Mesenchymal stem cell (in vitro differentiated cells and primary cell): ENCODE data around the gene HOXD9.

ENCODE experiments used
- DNase-seq: peaks from one replicate; pipeline ENCODE4 v3.0.0-alpha.2; 2013
- H2AFZ ChIP-seq: one replicate; pipeline ENCODE4 v1.6.1; 2013; ENCODE audit warnings: low read depth, mild to moderate bottlenecking, control low read depth, inconsistent platforms, low read length, moderate library complexity
- H2AK5ac ChIP-seq: 2 replicates; pipeline ENCODE4 v1.6.1; 2013; ENCODE audit warnings: low read length, moderate library complexity, mild to moderate bottlenecking, inconsistent platforms; ENCODE audit not compliant: severe bottlenecking
- H2BK120ac ChIP-seq: one replicate; pipeline ENCODE4 v1.6.1; 2013; ENCODE audit warnings: low read depth, mild to moderate bottlenecking, inconsistent platforms, low read length, moderate library complexity
- H2BK12ac ChIP-seq, 2 experiments: one replicate each; pipeline ENCODE4 v1.6.1; 2013; ENCODE audit warnings: inconsistent platforms in 2 of 2, low read length in 2 of 2, mild to moderate bottlenecking in 2 of 2, moderate library complexity in 2 of 2, control low read depth in 1 of 2
- H2BK15ac ChIP-seq: one replicate; pipeline ENCODE4 v1.6.1; 2013; ENCODE audit warnings: mild to moderate bottlenecking, low read depth, inconsistent platforms; ENCODE audit not compliant: poor library complexity, severe bottlenecking
- H2BK5ac ChIP-seq: 2 replicates; pipeline ENCODE4 v1.6.1; 2013; ENCODE audit warnings: low read depth, mild to moderate bottlenecking, low read length, control low read depth, inconsistent platforms; ENCODE audit not compliant: poor library complexity, severe bottlenecking
- H3K14ac ChIP-seq, 2 experiments: one replicate each; pipeline ENCODE4 v1.6.1; 2013; ENCODE audit warnings: inconsistent platforms in 2 of 2, low read length in 2 of 2, control low read depth in 1 of 2, mild to moderate bottlenecking in 1 of 2, moderate library complexity in 1 of 2
- H3K18ac ChIP-seq, 2 experiments: one replicate each; pipeline ENCODE4 v1.6.1; 2013; ENCODE audit warnings: inconsistent platforms in 2 of 2, low read length in 2 of 2, control low read depth in 1 of 2, low read depth in 1 of 2, mild to moderate bottlenecking in 1 of 2
- H3K23ac ChIP-seq, 2 experiments: one replicate each; pipeline ENCODE4 v1.6.1; 2013; ENCODE audit warnings: inconsistent platforms in 2 of 2, low read length in 2 of 2, mild to moderate bottlenecking in 2 of 2, moderate library complexity in 2 of 2, control low read depth in 1 of 2
- H3K27ac ChIP-seq: 2 replicates; pipeline ENCODE4 v1.5.1; 2013; ENCODE audit warnings: mild to moderate bottlenecking, moderate library complexity, low read length, control low read depth, inconsistent platforms; ENCODE audit not compliant: poor library complexity, severe bottlenecking
- H3K27me3 ChIP-seq, 2 experiments: 2 replicates each; pipeline versions ENCODE4 v1.6.1 to v1.7.0; 2013; ENCODE audit warnings: low read length in 2 of 2, mild to moderate bottlenecking in 2 of 2, moderate library complexity in 2 of 2, control low read depth in 1 of 2, inconsistent platforms in 1 of 2; ENCODE audit not compliant: control insufficient read depth in 1 of 2, insufficient read depth in 1 of 2
- H3K36me3 ChIP-seq, 2 experiments: 2 replicates each; pipeline versions ENCODE4 v1.6.1 to v1.7.0; 2013; ENCODE audit warnings: low read length in 2 of 2, control low read depth in 1 of 2, inconsistent platforms in 1 of 2, low read depth in 1 of 2, mild to moderate bottlenecking in 1 of 2; ENCODE audit not compliant: insufficient read depth in 2 of 2, control insufficient read depth in 1 of 2
- H3K4ac ChIP-seq, 2 experiments: one replicate each; pipeline ENCODE4 v1.6.1; 2013; ENCODE audit warnings: inconsistent platforms in 2 of 2, low read length in 2 of 2, mild to moderate bottlenecking in 2 of 2, moderate library complexity in 2 of 2, control low read depth in 1 of 2, low read depth in 1 of 2
- H3K4me1 ChIP-seq: 2 replicates; pipeline ENCODE4 v1.6.1; 2013; ENCODE audit warnings: low read depth, low read length, control low read depth; ENCODE audit not compliant: control insufficient read depth, insufficient read depth
- H3K4me2 ChIP-seq: 2 replicates; pipeline ENCODE4 v1.6.1; 2013; ENCODE audit warnings: low read length, mild to moderate bottlenecking, inconsistent platforms; ENCODE audit not compliant: poor library complexity, severe bottlenecking
- H3K4me3 ChIP-seq, 2 experiments: 2 replicates each; pipeline versions ENCODE4 v1.5.1 to v1.7.0; 2013; ENCODE audit warnings: low read length in 2 of 2, mild to moderate bottlenecking in 2 of 2, control low read depth in 1 of 2, low read depth in 1 of 2; ENCODE audit not compliant: insufficient read depth in 1 of 2
- H3K79me1 ChIP-seq: replicated peaks from 2 replicates; pipeline ENCODE4 v1.6.1; 2013; ENCODE audit warnings: mild to moderate bottlenecking, control low read depth, low read length, inconsistent platforms; ENCODE audit not compliant: poor library complexity, severe bottlenecking
- H3K9ac ChIP-seq: 2 replicates; pipeline ENCODE4 v1.7.0; 2013; ENCODE audit warnings: mild to moderate bottlenecking, low read length, moderate library complexity
- H3K9me3 ChIP-seq: 2 replicates; pipeline ENCODE4 v1.7.0; 2013; ENCODE audit warnings: mild to moderate bottlenecking, low read length; ENCODE audit not compliant: control insufficient read depth
- H4K8ac ChIP-seq: one replicate; pipeline ENCODE4 v1.6.1; 2013; ENCODE audit warnings: inconsistent platforms, mild to moderate bottlenecking, low read length, moderate library complexity
- H4K91ac ChIP-seq: one replicate; pipeline ENCODE4 v1.6.1; 2013; ENCODE audit warnings: mild to moderate bottlenecking, low read length, inconsistent platforms
- WGBS: methylation state at CpG from one replicate; pipeline ENCODE4 v1.1.7; 2013; ENCODE audit warnings: mixed read lengths; 5-methylcytosine and 5-hydroxymethylcytosine counted together

The HOXD9 gene

DNA sequence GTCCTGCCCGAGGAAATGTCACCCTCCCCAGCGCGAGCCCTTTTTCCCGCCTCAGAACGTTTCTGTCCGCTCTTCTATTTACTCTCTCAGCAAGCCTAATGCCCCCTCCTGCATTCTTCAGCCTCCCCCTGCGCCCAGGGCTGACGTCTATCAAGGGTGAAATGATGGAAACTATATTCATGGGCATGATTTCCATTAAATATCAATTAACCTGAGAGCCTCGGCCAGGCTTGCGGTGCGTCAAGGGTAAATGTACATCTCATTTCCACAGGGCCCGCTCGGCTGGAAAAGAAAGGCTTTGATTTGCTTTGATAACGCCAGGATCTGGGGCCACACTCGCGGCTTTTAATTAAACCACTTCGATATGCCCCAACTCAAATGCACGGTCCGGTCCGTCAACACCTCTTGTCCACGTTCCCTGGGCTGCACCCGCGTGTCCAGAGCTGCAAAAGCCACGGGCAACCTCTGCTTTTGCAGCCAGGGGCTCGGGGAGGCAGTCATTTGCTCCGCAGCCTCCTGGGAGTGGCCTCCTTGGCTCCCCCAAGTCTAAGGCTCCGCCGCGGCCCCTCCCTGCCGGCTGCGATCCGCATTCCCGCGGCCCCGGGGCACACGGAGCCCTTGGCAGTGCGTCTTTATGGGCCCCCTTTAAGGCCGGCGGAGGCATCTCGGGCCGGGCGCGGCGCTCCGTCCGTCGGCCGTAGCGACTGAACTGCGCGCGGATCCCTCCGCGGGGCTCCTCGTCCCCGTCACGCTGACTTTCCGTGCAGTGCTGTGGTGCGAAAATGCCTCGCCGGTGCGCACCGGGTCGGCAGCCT is 6.7 kb downstream of the HOXD9 start, which contains the start of gene HOXD8:
Gene HOXD8, plus strand, starts transcription at position 724 of the 815 bp plus-strand sequence. CDS start 662 bp downstream, outside the sequence.
- H3K4me3 ChIP-seq = peak within 1 kb of the TSS; percentile 67 to 84

DNA sequence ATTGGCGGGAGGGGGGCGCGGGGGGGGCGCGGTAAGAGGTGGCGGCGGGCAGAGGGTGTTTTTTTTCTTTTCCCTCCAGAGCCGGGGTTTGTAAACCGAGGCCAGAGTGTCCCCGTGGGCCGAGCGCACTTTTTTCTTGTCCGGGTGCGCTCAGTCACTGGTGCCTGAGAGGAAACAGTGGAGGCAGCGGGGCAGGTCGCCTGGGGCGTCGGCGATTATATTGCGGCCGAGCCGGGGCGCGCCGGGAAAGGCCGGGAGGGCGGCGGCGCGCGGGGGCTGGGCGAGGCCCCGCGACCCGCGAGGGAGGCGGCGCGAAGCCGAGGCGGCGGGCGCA is 7.3 kb downstream of the HOXD9 start:
- Histone ChIP-seq H3K79me1 (peaks cover 2% of the 10 kb centered on the region), H3K4me2 (peak overlapping the region; percentile 91), H3K36me3 (no peaks in the 10 kb centered on the region), H3K23ac (no peak overlapping the region), H3K4me1 (peaks cover 20% of the 10 kb centered on the region), H4K91ac (no peak overlapping the region), H3K27ac (no peak overlapping the region), H3K18ac (no peak overlapping the region), H2BK5ac (no peak overlapping the region), H3K27me3 (peaks cover 0 to 73% of the 10 kb centered on the region in 2 experiments), H2AFZ (no peak overlapping the region), H3K14ac (no peak overlapping the region), H3K9me3 (no peaks in the 10 kb centered on the region), H3K4ac (no peak overlapping the region), H3K9ac (peak overlapping the region; percentile 96), H2BK12ac (no peak overlapping the region), H2AK5ac (no peak overlapping the region), H4K8ac (no peak overlapping the region), H3K4me3 (peak overlapping the region; percentile 67 to 82), H2BK120ac (no peak overlapping the region), H2BK15ac (peak overlapping the region; percentile 7)
- 2% methylated on average over 20 of the region's 43 CpGs for WGBS
- DNase-seq = no peak

More for the DNA sequence above, 6.7 kb downstream of the HOXD9 start, which contains the start of gene HOXD8:
- Histone ChIP-seq H3K27ac (peak within 1 kb of the TSS; percentile 49), H4K8ac (no peak within 1 kb of the TSS), H3K9ac (peak within 1 kb of the TSS; percentile 96), H2BK15ac (peak within 1 kb of the TSS; percentile 7), H2BK5ac (peak within 1 kb of the TSS; percentile 19), H3K23ac (no peak within 1 kb of the TSS), H3K4ac (no peak within 1 kb of the TSS), H2AK5ac (no peak within 1 kb of the TSS), H3K36me3 (no peaks in the 10 kb centered on the region), H3K18ac (no peak within 1 kb of the TSS), H3K4me1 (peaks cover 20% of the 10 kb centered on the region), H2BK12ac (no peak within 1 kb of the TSS), H3K27me3 (peaks cover 3 to 76% of the 10 kb centered on the region in 2 experiments), H3K14ac (no peak within 1 kb of the TSS), H3K79me1 (peaks cover 2% of the 10 kb centered on the region), H4K91ac (no peak within 1 kb of the TSS), H2BK120ac (no peak within 1 kb of the TSS), H3K9me3 (no peaks in the 10 kb centered on the region), H2AFZ (no peak within 1 kb of the TSS), H3K4me2 (peak within 1 kb of the TSS; percentile 91)
- peak; percentile 57 for DNase-seq
- 3% methylated on average over 57 of the region's 64 CpGs for WGBS

DNA sequence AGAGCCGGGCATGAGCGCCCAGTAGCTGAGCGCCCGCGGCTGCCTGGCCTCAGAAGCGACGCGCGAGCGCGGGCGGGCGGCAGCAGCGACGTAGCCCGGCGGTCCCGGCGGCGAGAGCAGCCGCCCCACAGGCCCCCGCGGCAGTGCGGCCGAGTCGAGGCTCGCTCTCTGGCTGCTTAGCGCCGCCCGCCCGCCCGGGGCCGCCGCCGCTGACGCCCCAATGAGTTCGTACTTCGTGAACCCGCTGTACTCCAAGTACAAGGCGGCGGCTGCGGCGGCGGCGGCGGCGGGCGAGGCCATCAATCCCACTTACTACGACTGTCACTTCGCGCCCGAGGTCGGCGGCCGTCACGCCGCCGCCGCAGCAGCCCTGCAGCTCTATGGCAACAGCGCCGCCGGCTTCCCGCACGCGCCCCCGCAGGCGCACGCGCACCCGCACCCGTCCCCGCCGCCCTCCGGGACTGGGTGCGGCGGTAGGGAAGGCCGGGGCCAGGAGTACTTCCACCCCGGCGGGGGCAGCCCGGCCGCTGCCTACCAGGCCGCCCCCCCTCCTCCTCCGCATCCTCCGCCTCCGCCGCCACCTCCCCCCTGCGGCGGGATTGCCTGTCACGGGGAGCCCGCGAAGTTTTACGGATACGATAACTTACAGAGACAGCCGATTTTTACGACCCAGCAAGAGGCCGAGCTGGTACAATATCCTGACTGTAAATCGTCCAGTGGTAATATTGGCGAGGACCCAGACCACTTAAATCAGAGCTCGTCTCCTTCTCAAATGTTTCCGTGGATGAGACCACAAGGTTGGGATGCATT is 7.8 kb downstream of the HOXD9 start:
- peak overlapping the region; percentile 67 to 82 for H3K4me3 ChIP-seq
- peak overlapping the region; percentile 91 for H3K4me2 ChIP-seq
- H3K23ac ChIP-seq = no peak overlapping the region
- peaks cover 2% of the 10 kb centered on the region for H3K79me1 ChIP-seq
- H3K9me3 ChIP-seq = no peaks in the 10 kb centered on the region
- H3K36me3 ChIP-seq = no peaks in the 10 kb centered on the region
- H3K9ac ChIP-seq = peak overlapping the region; percentile 96
- no peak overlapping the region for H4K8ac ChIP-seq
- peaks cover 20% of the 10 kb centered on the region for H3K4me1 ChIP-seq
- peak overlapping the region; percentile 7 for H2BK15ac ChIP-seq
- H2BK120ac ChIP-seq = no peak overlapping the region
- H4K91ac ChIP-seq = no peak overlapping the region
- DNase-seq = peak; percentile 34
- no peak overlapping the region for H2AFZ ChIP-seq
- peaks cover 0 to 71% of the 10 kb centered on the region in 2 experiments for H3K27me3 ChIP-seq
- WGBS = under 1% methylated on average over 91 of the region's 100 CpGs
- no peak overlapping the region for H3K18ac ChIP-seq
- no peak overlapping the region for H2BK12ac ChIP-seq
- H3K14ac ChIP-seq = no peak overlapping the region
- H2BK5ac ChIP-seq = peak overlapping the region; percentile 19
- no peak overlapping the region for H3K4ac ChIP-seq
- H2AK5ac ChIP-seq = no peak overlapping the region
- no peak overlapping the region for H3K27ac ChIP-seq
